K562 (cell line): ENCODE measurements around the gene SYMPK. TPM values are rescaled to one million over a fixed set of nuclear protein-coding genes. Genes with fewer than 3 reads are reported as not detected.
A peak's percentile ranks its signal among the peaks of the same experiment; 100 is the strongest.

Experiments used
- MGA ChIP-seq: fragments of 450-650 bp; IDR thresholded peaks from 2 replicates; pipeline ENCODE4 v1.6.1; 2016; ENCODE audit warnings: mild to moderate bottlenecking, moderate library complexity
- NCOR1 ChIP-seq: fragments of 450-650 bp; IDR thresholded peaks from 2 replicates; pipeline ENCODE4 v1.6.1; 2016; ENCODE audit warnings: mild to moderate bottlenecking, moderate library complexity
- TSHZ1 ChIP-seq: fragments of 250-450 bp; sonication (Bioruptor Pico); IDR thresholded peaks from 2 replicates; pipeline ENCODE4 v1.4.0; 2020; ENCODE audit warnings: mild to moderate bottlenecking, moderate library complexity
- polyA plus RNA-seq, 8 experiments: library from polyadenylated mRNA; depleted of rRNA in 4 of 8; stranded (reverse) in 5 of 8; unstranded in 3 of 8; fragments of >200 nt; fragmentation: Nextera tagmentation in 2 of 8; fragmentation: Illumina TruSeq in 1 of 8; extraction: Ambion mirVana in 2 of 8; extraction: Trizol in 1 of 8; gene quantifications; 2 replicates each; pipeline versions ENCODE4 v1.2.1 to v1.2.3, GENCODE V29; 2011 to 2014; ENCODE audit warnings: inconsistent platforms in 1 of 8, missing spikeins in 1 of 8
- total RNA-seq, 7 experiments: library from RNA; depleted of rRNA in 6 of 7; stranded (reverse); fragments of >200 nt in 6 of 7; fragmentation: Illumina TruSeq in 2 of 7; extraction: Trizol in 2 of 7; gene quantifications; 2 replicates each; pipeline versions ENCODE4 v1.2.1 to v1.2.3, GENCODE V29; 2011 to 2021; ENCODE audit warnings: low replicate concordance in 1 of 7

The SYMPK gene
- total and polyA plus RNA-seq, 9 of the 15 experiments (the other 6 are each of a cell fraction or from before 2014, with no cell fraction given): 0.73 to 95.5 (median 58.4) TPM

- TF ChIP-seq MGA (no peak), TSHZ1 (CRISPR knock-in tag) (no peak), NCOR1 (0 out of 2 replicates have a peak, but pooled peaks have one; percentile 11)
Observed at GRCh38 chr19:45886427-45887199, 23.7 kb upstream of the SYMPK start (continued).
